NCI-H2196 treated with DMSO at 0.1 percent for 48 hours (cell line): ENCODE data around the gene CRACDL.

Experiments used
- DNase-seq: peaks from one replicate; lab custom pipeline; 2025; ENCODE audit not compliant: unreplicated experiment; lab: John Stamatoyannopoulos, UW

Gene CRACDL

GRCh38 chr2:98778741-98779483 is 157.1 kb downstream of the CRACDL start:
- DNase-seq = no peak

- no peak for DNase-seq
These were observed 157.9 kb downstream of the CRACDL start for GRCh38 chr2:98778151-98778550.

- DNase-seq = no peak
These were observed 158.3 kb downstream of the CRACDL start for GRCh38 chr2:98777710-98778109.

- DNase-seq = no peak
These were observed 158.9 kb downstream of the CRACDL start for GRCh38 chr2:98777076-98777475.

GRCh38 chr2:98776136-98776535 is 159.9 kb downstream of the CRACDL start:
- no peak for DNase-seq

GRCh38 chr2:98775146-98775986 is 160.7 kb downstream of the CRACDL start:
- DNase-seq = peak; percentile 86

GRCh38 chr2:98773907-98774306 is 162.1 kb downstream of the CRACDL start:
- no peak for DNase-seq

- no peak for DNase-seq
These were observed 162.9 kb downstream of the CRACDL start for GRCh38 chr2:98773169-98773568.

- DNase-seq = no peak
These were observed 163.5 kb downstream of the CRACDL start for GRCh38 chr2:98772536-98772935.

GRCh38 chr2:98771721-98772524 is 164.1 kb downstream of the CRACDL start:
- no peak for DNase-seq

GRCh38 chr2:98771264-98771663 is 164.8 kb downstream of the CRACDL start:
- DNase-seq = no peak

- peak; percentile 98 for DNase-seq
These were observed 166.2 kb downstream of the CRACDL start for GRCh38 chr2:98769784-98770183.

- no peak for DNase-seq
These were observed 166.9 kb downstream of the CRACDL start for GRCh38 chr2:98769114-98769476.

GRCh38 chr2:98768384-98769113 is 167.5 kb downstream of the CRACDL start:
- peak; percentile 62 for DNase-seq

- DNase-seq = no peak
These were observed 171.5 kb downstream of the CRACDL start for GRCh38 chr2:98764499-98764898.

GRCh38 chr2:98763209-98763951 is 172.6 kb downstream of the CRACDL start:
- DNase-seq = no peak

- DNase-seq = no peak
These were observed 174.1 kb downstream of the CRACDL start for GRCh38 chr2:98761909-98762308.

GRCh38 chr2:98761267-98761781 is 174.7 kb downstream of the CRACDL start:
- DNase-seq = no peak

- no peak for DNase-seq
These were observed 176.0 kb downstream of the CRACDL start for GRCh38 chr2:98759827-98760625.
